ENCODE measurements around the gene ZRANB3. TPM values are rescaled to one million over a fixed set of nuclear protein-coding genes. Genes with fewer than 3 reads are reported as not detected.

Gene ZRANB3
- total and polyA plus RNA-seq, 2 donors, result 2.6 to 8.0 TPM

DNA sequence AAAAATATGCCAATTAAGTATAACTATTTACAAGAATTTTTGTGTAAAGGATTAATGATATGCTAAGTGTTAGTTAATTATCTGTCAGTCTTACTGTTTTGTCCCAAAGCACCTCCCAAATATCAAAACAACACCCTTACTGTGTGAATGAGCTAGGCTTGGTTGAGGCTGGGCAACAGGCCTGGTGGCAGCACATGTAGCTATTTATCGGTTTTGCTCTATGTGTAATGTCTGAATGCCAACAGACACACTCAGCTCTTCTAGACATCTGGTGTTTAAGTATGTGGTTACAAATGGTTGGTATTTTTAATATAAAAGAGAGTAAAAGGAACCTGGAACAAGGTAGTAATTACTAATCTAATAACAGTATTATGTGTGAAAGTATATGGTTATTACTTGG, 303.6 kb downstream of the ZRANB3 start:
- no peak overlapping the region for H3K4me3 ChIP-seq (ENCODE audit: low read length in 2 of 2)
- H3K27me3 ChIP-seq (ENCODE audit: control insufficient read depth in 2 of 2, insufficient read depth in 1 of 2, low read length in 1 of 2), result no peaks in the 10 kb centered on the region
- no peak for DNase-seq (ENCODE audit: low read depth in 6 of 9, low spot score in 9 of 9)
- 97% methylated on average over 1 of the region's 1 CpG for WGBS
- no peaks in the 10 kb centered on the region for H3K36me3 ChIP-seq (ENCODE audit: control insufficient read depth in 2 of 2, insufficient read depth in 2 of 2, low read length in 1 of 2)
- no peak overlapping the region for H3K27ac ChIP-seq (ENCODE audit: low read depth in 1 of 2, low read length in 1 of 2)
- peaks cover 0 to 10% of the 10 kb centered on the region in 2 donors for H3K9me3 ChIP-seq (ENCODE audit: control insufficient read depth in 2 of 2, insufficient read depth in 1 of 2, low read length in 1 of 2)
- no peaks in the 10 kb centered on the region for H3K4me1 ChIP-seq (ENCODE audit: control insufficient read depth in 2 of 2, insufficient read depth in 2 of 2, low read length in 2 of 2)

DNA sequence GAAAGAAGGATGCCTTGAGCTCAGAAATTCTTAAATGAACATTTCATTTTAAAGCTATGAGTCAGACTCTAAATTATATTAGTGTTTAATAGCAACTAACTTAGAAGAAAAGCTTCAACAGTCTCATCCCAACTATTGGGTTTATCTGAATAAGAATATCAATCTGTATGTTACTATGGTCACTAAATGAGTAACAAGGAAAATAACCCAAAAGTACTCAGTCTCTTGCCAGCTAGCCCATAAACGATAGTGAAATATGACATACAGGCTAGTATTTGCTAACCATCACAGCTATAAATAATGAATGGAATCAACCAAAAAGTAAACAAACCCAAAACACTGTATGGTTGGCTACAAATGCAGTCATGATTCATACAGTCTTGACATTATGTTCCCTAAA, 304.1 kb downstream of the ZRANB3 start:
- no peak for DNase-seq (ENCODE audit: low read depth in 6 of 9, low spot score in 9 of 9)
- H3K27me3 ChIP-seq (ENCODE audit: control insufficient read depth in 2 of 2, insufficient read depth in 1 of 2, low read length in 1 of 2), result no peaks in the 10 kb centered on the region
- no peak overlapping the region for H3K27ac ChIP-seq (ENCODE audit: low read depth in 1 of 2, low read length in 1 of 2)
- H3K9me3 ChIP-seq (ENCODE audit: control insufficient read depth in 2 of 2, insufficient read depth in 1 of 2, low read length in 1 of 2), result peaks cover 0 to 7% of the 10 kb centered on the region in 2 donors
- WGBS, result 99% methylated on average over 1 of the region's 1 CpG
- H3K4me3 ChIP-seq (ENCODE audit: low read length in 2 of 2), result no peak overlapping the region
- H3K4me1 ChIP-seq (ENCODE audit: control insufficient read depth in 2 of 2, insufficient read depth in 2 of 2, low read length in 2 of 2), result no peaks in the 10 kb centered on the region
- H3K36me3 ChIP-seq (ENCODE audit: control insufficient read depth in 2 of 2, insufficient read depth in 2 of 2, low read length in 1 of 2), result no peaks in the 10 kb centered on the region

DNA sequence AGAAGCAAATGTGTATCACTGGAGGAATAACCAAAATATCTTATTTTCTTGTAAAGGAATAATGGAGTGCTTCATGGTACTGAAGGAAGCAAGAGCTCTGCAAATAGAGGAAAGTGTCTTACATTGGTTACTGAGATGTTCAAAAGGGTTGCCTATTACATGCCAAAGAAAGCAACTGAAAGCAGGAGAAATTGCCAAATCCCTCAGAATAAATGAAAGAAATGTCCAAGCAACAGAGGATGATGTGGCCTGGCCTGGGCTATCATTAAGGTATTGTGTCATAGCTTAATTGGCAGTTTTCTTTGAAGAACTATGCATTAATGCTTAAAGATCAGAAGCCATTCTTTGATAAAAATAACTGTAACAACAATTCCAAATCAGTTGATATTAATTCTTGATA, 305.2 kb downstream of the ZRANB3 start:
- Histone ChIP-seq H3K4me1 (ENCODE audit: control insufficient read depth in 2 of 2, insufficient read depth in 2 of 2, low read length in 2 of 2) (no peaks in the 10 kb centered on the region), H3K27me3 (ENCODE audit: control insufficient read depth in 2 of 2, insufficient read depth in 1 of 2, low read length in 1 of 2) (no peaks in the 10 kb centered on the region), H3K27ac (ENCODE audit: low read depth in 1 of 2, low read length in 1 of 2) (no peak overlapping the region), H3K36me3 (ENCODE audit: control insufficient read depth in 2 of 2, insufficient read depth in 2 of 2, low read length in 1 of 2) (no peaks in the 10 kb centered on the region), H3K9me3 (ENCODE audit: control insufficient read depth in 2 of 2, insufficient read depth in 1 of 2, low read length in 1 of 2) (no peaks in the 10 kb centered on the region), H3K4me3 (ENCODE audit: low read length in 2 of 2) (no peak overlapping the region)
- no peak for DNase-seq (ENCODE audit: low read depth in 6 of 9, low spot score in 9 of 9)

DNA sequence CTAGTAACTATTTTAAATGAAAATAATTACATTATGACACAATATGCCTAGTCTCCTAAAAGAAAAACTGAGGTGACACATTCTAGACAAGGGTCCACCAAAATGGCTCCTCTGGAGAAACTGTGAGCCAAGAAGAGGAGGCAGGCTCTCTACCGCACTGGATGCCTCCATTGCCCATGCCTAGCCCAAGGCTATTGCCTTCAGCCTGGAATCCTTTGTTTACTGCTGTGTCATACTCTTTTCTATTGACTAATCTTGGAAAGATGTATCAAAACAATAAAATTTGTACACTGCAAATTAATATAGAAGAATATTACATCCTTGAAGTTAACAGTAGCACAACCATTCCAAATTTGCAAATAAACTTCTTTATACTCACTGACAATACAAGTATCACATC, 311.8 kb downstream of the ZRANB3 start:
- 100% methylated on average over 1 of the region's 1 CpG for WGBS
- Histone ChIP-seq H3K4me1 (ENCODE audit: control insufficient read depth in 2 of 2, insufficient read depth in 2 of 2, low read length in 2 of 2) (no peaks in the 10 kb centered on the region), H3K27me3 (ENCODE audit: control insufficient read depth in 2 of 2, insufficient read depth in 1 of 2, low read length in 1 of 2) (no peaks in the 10 kb centered on the region), H3K4me3 (ENCODE audit: low read length in 2 of 2) (no peak overlapping the region), H3K9me3 (ENCODE audit: control insufficient read depth in 2 of 2, insufficient read depth in 1 of 2, low read length in 1 of 2) (no peaks in the 10 kb centered on the region), H3K36me3 (ENCODE audit: control insufficient read depth in 2 of 2, insufficient read depth in 2 of 2, low read length in 1 of 2) (no peaks in the 10 kb centered on the region), H3K27ac (ENCODE audit: low read depth in 1 of 2, low read length in 1 of 2) (no peak overlapping the region)
- no peak for DNase-seq (ENCODE audit: low read depth in 6 of 9, low spot score in 9 of 9)

DNA sequence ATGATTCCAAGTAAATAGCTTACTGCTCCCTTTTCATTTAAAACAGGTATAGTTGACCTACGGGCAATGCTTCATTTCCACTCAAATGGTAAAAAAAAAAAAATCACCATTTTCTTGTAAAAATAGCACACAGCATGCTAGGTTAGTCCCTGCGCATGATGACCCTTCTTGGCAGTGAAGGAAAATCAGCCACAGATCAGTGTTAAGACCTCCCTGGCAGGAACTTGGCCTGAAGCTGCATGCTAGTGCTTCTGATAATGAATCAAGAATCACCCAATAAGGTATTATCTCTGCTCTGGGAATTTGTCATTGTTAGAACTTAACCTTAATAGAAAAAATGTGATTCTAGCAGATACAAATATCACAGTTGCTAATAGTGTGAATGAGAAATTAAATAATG, 312.6 kb downstream of the ZRANB3 start:
- no peaks in the 10 kb centered on the region for H3K36me3 ChIP-seq (ENCODE audit: control insufficient read depth in 2 of 2, insufficient read depth in 2 of 2, low read length in 1 of 2)
- no peak overlapping the region for H3K4me3 ChIP-seq (ENCODE audit: low read length in 2 of 2)
- H3K27ac ChIP-seq (ENCODE audit: low read depth in 1 of 2, low read length in 1 of 2), result no peak overlapping the region
- WGBS, result 99% methylated on average over 2 of the region's 2 CpGs
- H3K4me1 ChIP-seq (ENCODE audit: control insufficient read depth in 2 of 2, insufficient read depth in 2 of 2, low read length in 2 of 2), result no peaks in the 10 kb centered on the region
- no peaks in the 10 kb centered on the region for H3K9me3 ChIP-seq (ENCODE audit: control insufficient read depth in 2 of 2, insufficient read depth in 1 of 2, low read length in 1 of 2)
- no peaks in the 10 kb centered on the region for H3K27me3 ChIP-seq (ENCODE audit: control insufficient read depth in 2 of 2, insufficient read depth in 1 of 2, low read length in 1 of 2)
- no peak for DNase-seq (ENCODE audit: low read depth in 6 of 9, low spot score in 9 of 9)

DNA sequence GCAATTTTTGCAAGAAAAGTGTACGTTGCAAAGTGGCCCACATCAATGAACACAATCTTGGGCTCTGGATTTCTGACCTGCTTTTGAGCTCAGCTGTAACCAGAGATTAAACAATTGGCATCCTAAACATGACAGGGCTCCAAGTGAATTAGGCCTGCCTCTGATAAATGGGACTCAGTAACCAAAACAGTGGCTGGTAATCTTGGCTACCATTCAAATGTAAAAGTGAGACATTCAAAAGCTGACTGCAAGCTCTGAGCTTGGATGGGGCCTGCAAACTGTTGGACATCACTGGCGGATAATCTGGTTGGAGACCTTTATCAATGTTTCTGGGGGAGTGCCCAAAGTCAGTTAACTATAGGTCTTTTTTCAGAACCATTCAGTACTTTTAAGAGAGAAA, 318.3 kb downstream of the ZRANB3 start:
- Histone ChIP-seq H3K27ac (ENCODE audit: low read depth in 1 of 2, low read length in 1 of 2) (no peak overlapping the region), H3K4me3 (ENCODE audit: low read length in 2 of 2) (no peak overlapping the region), H3K27me3 (ENCODE audit: control insufficient read depth in 2 of 2, insufficient read depth in 1 of 2, low read length in 1 of 2) (no peaks in the 10 kb centered on the region), H3K36me3 (ENCODE audit: control insufficient read depth in 2 of 2, insufficient read depth in 2 of 2, low read length in 1 of 2) (peaks cover 0 to 4% of the 10 kb centered on the region in 2 donors), H3K9me3 (ENCODE audit: control insufficient read depth in 2 of 2, insufficient read depth in 1 of 2, low read length in 1 of 2) (no peaks in the 10 kb centered on the region), H3K4me1 (ENCODE audit: control insufficient read depth in 2 of 2, insufficient read depth in 2 of 2, low read length in 2 of 2) (no peaks in the 10 kb centered on the region)
- DNase-seq (ENCODE audit: low read depth in 6 of 9, low spot score in 9 of 9), result no peak
- WGBS, result 99% methylated on average over 2 of the region's 2 CpGs

DNA sequence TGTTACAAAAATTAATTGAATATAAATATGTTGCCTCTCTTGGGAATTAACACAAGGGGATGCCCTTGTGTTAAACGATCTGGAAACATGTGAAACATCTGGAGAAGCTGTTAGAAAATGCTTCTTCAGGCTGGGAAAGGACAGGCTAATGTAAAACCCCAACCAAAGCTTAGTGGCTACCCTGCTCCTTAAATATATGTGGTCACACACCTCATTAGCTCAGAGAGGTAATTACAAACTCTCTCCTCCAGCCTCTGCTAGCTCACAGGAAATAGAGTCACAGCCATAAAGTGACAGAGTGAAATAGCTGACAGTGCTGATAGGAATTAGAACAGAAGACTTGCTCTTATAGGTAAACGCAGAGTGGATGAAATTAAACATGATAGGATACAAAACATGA, 323.0 kb downstream of the ZRANB3 start:
- DNase-seq (ENCODE audit: low read depth in 6 of 9, low spot score in 9 of 9), result no peak
- Histone ChIP-seq H3K27ac (ENCODE audit: low read depth in 1 of 2, low read length in 1 of 2) (no peak overlapping the region), H3K27me3 (ENCODE audit: control insufficient read depth in 2 of 2, insufficient read depth in 1 of 2, low read length in 1 of 2) (no peaks in the 10 kb centered on the region), H3K4me3 (ENCODE audit: low read length in 2 of 2) (no peak overlapping the region), H3K4me1 (ENCODE audit: control insufficient read depth in 2 of 2, insufficient read depth in 2 of 2, low read length in 2 of 2) (no peaks in the 10 kb centered on the region), H3K9me3 (ENCODE audit: control insufficient read depth in 2 of 2, insufficient read depth in 1 of 2, low read length in 1 of 2) (no peaks in the 10 kb centered on the region), H3K36me3 (ENCODE audit: control insufficient read depth in 2 of 2, insufficient read depth in 2 of 2, low read length in 1 of 2) (peaks cover 0 to 4% of the 10 kb centered on the region in 2 donors)
- WGBS, result 79% methylated on average over 2 of the region's 2 CpGs

GRCh38 chr2:135203944-135204343, 327.1 kb downstream of the ZRANB3 start:
- Histone ChIP-seq H3K4me1 (ENCODE audit: control insufficient read depth in 2 of 2, insufficient read depth in 2 of 2, low read length in 2 of 2) (no peaks in the 10 kb centered on the region), H3K36me3 (ENCODE audit: control insufficient read depth in 2 of 2, insufficient read depth in 2 of 2, low read length in 1 of 2) (peaks cover 0 to 4% of the 10 kb centered on the region in 2 donors), H3K4me3 (ENCODE audit: low read length in 2 of 2) (no peak overlapping the region), H3K9me3 (ENCODE audit: control insufficient read depth in 2 of 2, insufficient read depth in 1 of 2, low read length in 1 of 2) (no peaks in the 10 kb centered on the region), H3K27me3 (ENCODE audit: control insufficient read depth in 2 of 2, insufficient read depth in 1 of 2, low read length in 1 of 2) (no peaks in the 10 kb centered on the region), H3K27ac (ENCODE audit: low read depth in 1 of 2, low read length in 1 of 2) (no peak overlapping the region)
- WGBS, result over 99% methylated on average over 3 of the region's 3 CpGs
- DNase-seq (ENCODE audit: low read depth in 6 of 9, low spot score in 9 of 9), result no peak

GRCh38 chr2:135202751-135203150, 328.3 kb downstream of the ZRANB3 start:
- no peak overlapping the region for H3K27ac ChIP-seq (ENCODE audit: low read depth in 1 of 2, low read length in 1 of 2)
- no peak overlapping the region for H3K4me3 ChIP-seq (ENCODE audit: low read length in 2 of 2)
- H3K9me3 ChIP-seq (ENCODE audit: control insufficient read depth in 2 of 2, insufficient read depth in 1 of 2, low read length in 1 of 2), result no peaks in the 10 kb centered on the region
- H3K4me1 ChIP-seq (ENCODE audit: control insufficient read depth in 2 of 2, insufficient read depth in 2 of 2, low read length in 2 of 2), result no peaks in the 10 kb centered on the region
- DNase-seq (ENCODE audit: low read depth in 6 of 9, low spot score in 9 of 9), result no peak
- no peaks in the 10 kb centered on the region for H3K36me3 ChIP-seq (ENCODE audit: control insufficient read depth in 2 of 2, insufficient read depth in 2 of 2, low read length in 1 of 2)
- no peaks in the 10 kb centered on the region for H3K27me3 ChIP-seq (ENCODE audit: control insufficient read depth in 2 of 2, insufficient read depth in 1 of 2, low read length in 1 of 2)

GRCh38 chr2:135198481-135198880, 332.5 kb downstream of the ZRANB3 start:
- Histone ChIP-seq H3K27ac (ENCODE audit: low read depth in 1 of 2, low read length in 1 of 2) (no peak overlapping the region), H3K36me3 (ENCODE audit: control insufficient read depth in 2 of 2, insufficient read depth in 2 of 2, low read length in 1 of 2) (no peaks in the 10 kb centered on the region), H3K27me3 (ENCODE audit: control insufficient read depth in 2 of 2, insufficient read depth in 1 of 2, low read length in 1 of 2) (no peaks in the 10 kb centered on the region), H3K4me3 (ENCODE audit: low read length in 2 of 2) (no peak overlapping the region), H3K9me3 (ENCODE audit: control insufficient read depth in 2 of 2, insufficient read depth in 1 of 2, low read length in 1 of 2) (no peaks in the 10 kb centered on the region), H3K4me1 (ENCODE audit: control insufficient read depth in 2 of 2, insufficient read depth in 2 of 2, low read length in 2 of 2) (no peaks in the 10 kb centered on the region)
- no peak for DNase-seq (ENCODE audit: low read depth in 6 of 9, low spot score in 9 of 9)
- WGBS, result 95% methylated on average over 3 of the region's 3 CpGs
